ENCODE data around the gene DAO.

- TF ChIP-seq TCF4 (CRISPR knock-in tag; IDR thresholded peaks at IDR 0.05; ENCODE audit: borderline replicate concordance) (no peak), SNAI2 (CRISPR knock-in tag; IDR thresholded peaks at IDR 0.05) (no peak), PPARA (CRISPR knock-in tag; IDR thresholded peaks at IDR 0.05; ENCODE audit: borderline replicate concordance) (no peak), RARB (CRISPR knock-in tag; IDR thresholded peaks at IDR 0.05) (no peak), GLIS3 (CRISPR knock-in tag; IDR thresholded peaks at IDR 0.05) (no peak), ZFP3 (CRISPR knock-in tag; IDR thresholded peaks at IDR 0.05) (no peak), PATZ1 (CRISPR knock-in tag; IDR thresholded peaks at IDR 0.05; ENCODE audit: borderline replicate concordance) (no peak), CSDC2 (CRISPR knock-in tag; IDR thresholded peaks at IDR 0.05) (no peak), ARNTL (CRISPR knock-in tag; IDR thresholded peaks at IDR 0.05; ENCODE audit: borderline replicate concordance, low read depth) (no peak), CSRNP3 (CRISPR knock-in tag; IDR thresholded peaks at IDR 0.05) (no peak), ZNF565 (CRISPR knock-in tag; conservative IDR thresholded peaks at IDR 0.05; ENCODE audit: low read depth) (no peak), ZC3H10 (CRISPR knock-in tag; IDR thresholded peaks at IDR 0.05) (no peak), OSR1 (CRISPR knock-in tag; IDR thresholded peaks at IDR 0.05) (no peak)
These were observed 39.2 kb downstream of the DAO start for GRCh38 chr12:108918960-108919642.

All from SK-N-SH treated with all-trans-retinoic acid at 6 μM for 48 hours (cell line).